AG04450 (cell line): ENCODE measurements around the gene RASA3. TPM values are rescaled to one million over a fixed set of nuclear protein-coding genes. Genes with fewer than 3 reads are reported as not detected.
"Not testable (repeated sequence)": the region's sequence is repeated elsewhere in the genome, so short reads cannot be mapped to it uniquely, and the experiment has no call there.

ENCODE experiments used
- CTCF ChIA-PET: fragments of 300-600, 350-600 bp; formaldehyde crosslinking; extraction: SDS; loops from one replicate; lab custom pipeline; 2022; ENCODE audit warnings: antibody characterized with exemption, inconsistent platforms; lab: Charles Lee
- POLR2A ChIA-PET: fragments of 350-600 bp; formaldehyde crosslinking; extraction: SDS; loops from one replicate; lab custom pipeline; 2021; ENCODE audit warnings: antibody characterized with exemption, inconsistent platforms; lab: Yijun Ruan, JAX
- DNase-seq: peaks from one replicate; pipeline ENCODE4 v3.0.0-alpha.2; 2011; ENCODE audit warnings: low read depth, low spot score
- H3K27ac ChIP-seq: one replicate; pipeline ENCODE4 v1.5.1; 2012; ENCODE audit warnings: low read depth, low read length, control low read depth
- H3K27me3 ChIP-seq: one replicate; pipeline ENCODE4 v1.6.0; 2012; ENCODE audit warnings: low read length; ENCODE audit not compliant: control insufficient read depth, insufficient read depth
- H3K4me3 ChIP-seq: 2 replicates; pipeline ENCODE4 v1.5.1; 2011; ENCODE audit warnings: mild to moderate bottlenecking, low read depth, low read length, control low read depth
- H3K9me3 ChIP-seq: 2 replicates; pipeline ENCODE4 v1.5.1; 2012; ENCODE audit warnings: low read length; ENCODE audit not compliant: control insufficient read depth, insufficient read depth
- polyA plus RNA-seq: library from polyadenylated mRNA; depleted of rRNA; stranded (reverse); fragments of >200 nt; gene quantifications from 2 replicates; pipeline ENCODE4 v1.2.3, GENCODE V29; 2011
- TF ChIP-seq, protein P1 (sequence below): IDR thresholded peaks from 2 replicates; pipeline ENCODE4 v1.5.1; 2011; ENCODE audit warnings: low read depth, low read length, control low read depth, inconsistent platforms

RASA3 gene
- polyA plus RNA-seq, 1 experiment: 25.2 TPM

DNA sequence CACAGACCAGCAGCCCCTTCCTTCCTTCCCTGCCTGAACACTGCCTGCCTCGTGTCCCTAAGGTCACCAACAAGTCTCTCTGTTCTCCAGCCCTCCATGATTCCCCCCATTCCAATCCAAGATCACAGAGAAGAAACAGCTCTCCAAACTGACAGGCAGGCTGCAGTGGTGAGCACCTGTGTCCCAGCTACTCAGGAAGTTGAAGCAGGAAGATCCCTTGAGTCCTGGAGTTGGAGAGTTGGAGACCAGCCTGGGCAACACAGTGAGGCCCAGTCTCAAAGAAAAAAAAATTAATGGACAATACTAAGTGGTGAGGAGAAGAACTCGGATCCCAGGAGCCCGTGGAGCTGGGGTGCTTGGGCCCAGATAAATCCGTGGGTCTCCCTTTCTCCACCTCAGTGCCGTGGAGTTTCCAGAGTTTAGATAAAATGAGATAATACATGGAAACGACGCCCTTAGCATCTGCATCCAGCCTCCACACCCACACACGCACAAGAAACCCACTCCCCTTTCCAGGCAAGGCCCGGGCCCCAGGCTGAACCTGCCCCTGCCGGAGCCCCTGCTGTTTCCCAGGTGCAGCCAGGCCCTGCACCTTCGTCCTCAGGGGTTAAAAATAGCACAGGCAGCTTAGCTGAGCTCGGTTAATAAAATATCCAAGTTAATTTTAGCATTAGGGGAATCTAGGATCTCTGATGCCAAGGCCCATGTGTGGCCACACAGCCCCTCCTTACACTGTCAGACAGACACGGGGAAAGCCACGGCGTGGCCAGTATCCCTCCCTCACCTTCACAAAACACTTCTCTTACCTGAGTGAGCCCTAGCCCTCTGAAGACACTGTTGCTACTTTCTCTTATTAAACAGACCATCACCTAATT is 4.7 kb downstream of the RASA3 start:
- Histone ChIP-seq H3K27me3 (no peaks in the 10 kb centered on the region), H3K9me3 (peaks cover 11% of the 10 kb centered on the region; the same call in 1 of the 2 replicates), H3K27ac (peak overlapping the region; percentile 96), H3K4me3 (peak overlapping the region; percentile 93)
- ChIA-PET POLR2A (interaction anchor here (0.6 to 1.2 kb wide), 2 partner anchors 16 to 233 kb away, joined by 3 to 4 read pairs; no protein-coding TSS in a partner anchor), CTCF (interaction anchor here (1.1 kb wide), 1 partner anchor 103 kb away, joined by 3 read pairs; no protein-coding TSS in a partner anchor)
- TF ChIP-seq, protein P1, sequence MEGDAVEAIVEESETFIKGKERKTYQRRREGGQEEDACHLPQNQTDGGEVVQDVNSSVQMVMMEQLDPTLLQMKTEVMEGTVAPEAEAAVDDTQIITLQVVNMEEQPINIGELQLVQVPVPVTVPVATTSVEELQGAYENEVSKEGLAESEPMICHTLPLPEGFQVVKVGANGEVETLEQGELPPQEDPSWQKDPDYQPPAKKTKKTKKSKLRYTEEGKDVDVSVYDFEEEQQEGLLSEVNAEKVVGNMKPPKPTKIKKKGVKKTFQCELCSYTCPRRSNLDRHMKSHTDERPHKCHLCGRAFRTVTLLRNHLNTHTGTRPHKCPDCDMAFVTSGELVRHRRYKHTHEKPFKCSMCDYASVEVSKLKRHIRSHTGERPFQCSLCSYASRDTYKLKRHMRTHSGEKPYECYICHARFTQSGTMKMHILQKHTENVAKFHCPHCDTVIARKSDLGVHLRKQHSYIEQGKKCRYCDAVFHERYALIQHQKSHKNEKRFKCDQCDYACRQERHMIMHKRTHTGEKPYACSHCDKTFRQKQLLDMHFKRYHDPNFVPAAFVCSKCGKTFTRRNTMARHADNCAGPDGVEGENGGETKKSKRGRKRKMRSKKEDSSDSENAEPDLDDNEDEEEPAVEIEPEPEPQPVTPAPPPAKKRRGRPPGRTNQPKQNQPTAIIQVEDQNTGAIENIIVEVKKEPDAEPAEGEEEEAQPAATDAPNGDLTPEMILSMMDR: no peak
- no peak for DNase-seq

DNA sequence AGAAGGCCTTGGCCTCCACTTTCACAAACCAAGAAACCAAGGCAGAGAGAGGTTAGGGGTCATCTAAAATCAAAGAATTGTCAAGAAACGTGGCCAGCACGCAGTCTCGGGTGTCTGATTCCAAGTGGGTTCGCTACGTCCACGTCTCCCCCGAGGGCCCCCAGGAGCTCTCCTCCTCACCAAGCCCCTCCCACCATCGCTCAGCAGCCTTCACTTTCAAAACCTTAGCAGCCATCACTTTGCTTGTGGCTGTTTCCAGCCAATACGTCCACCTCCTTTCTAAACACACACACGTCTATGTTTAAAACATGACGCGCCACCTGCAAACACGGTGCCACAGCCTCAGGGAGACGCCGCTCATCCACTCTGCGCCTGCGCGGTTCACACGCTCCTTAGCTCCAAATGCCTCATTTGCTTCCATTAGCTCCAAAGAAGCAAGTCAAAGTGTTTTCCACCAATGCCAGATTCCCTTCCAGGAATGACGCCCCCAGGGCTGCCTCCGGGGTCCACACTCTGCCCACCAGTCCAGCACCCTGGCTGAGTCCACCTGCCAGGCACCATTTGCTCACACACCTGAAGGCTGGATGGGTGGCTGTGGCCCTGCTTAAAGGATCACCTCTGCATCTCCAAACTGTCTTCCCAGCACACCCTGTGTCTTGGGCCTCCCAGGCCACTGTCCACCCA is 5.5 kb downstream of the RASA3 start:
- ChIA-PET CTCF (interaction anchor here (0.6 to 1.1 kb wide), 2 partner anchors 102 to 186 kb away, joined by 3 to 5 read pairs; no protein-coding TSS in a partner anchor), POLR2A (interaction anchor here (1.4 kb wide), 1 partner anchor 15 kb away, joined by 3 read pairs; no protein-coding TSS in a partner anchor)
- H3K27me3 ChIP-seq: no peaks in the 10 kb centered on the region
- no peak for DNase-seq
- TF ChIP-seq, protein P1: no peak
- H3K4me3 ChIP-seq: no peak overlapping the region
- H3K9me3 ChIP-seq: peaks cover 11% of the 10 kb centered on the region; the same call in 1 of the 2 replicates
- peak overlapping the region; percentile 11 for H3K27ac ChIP-seq

DNA sequence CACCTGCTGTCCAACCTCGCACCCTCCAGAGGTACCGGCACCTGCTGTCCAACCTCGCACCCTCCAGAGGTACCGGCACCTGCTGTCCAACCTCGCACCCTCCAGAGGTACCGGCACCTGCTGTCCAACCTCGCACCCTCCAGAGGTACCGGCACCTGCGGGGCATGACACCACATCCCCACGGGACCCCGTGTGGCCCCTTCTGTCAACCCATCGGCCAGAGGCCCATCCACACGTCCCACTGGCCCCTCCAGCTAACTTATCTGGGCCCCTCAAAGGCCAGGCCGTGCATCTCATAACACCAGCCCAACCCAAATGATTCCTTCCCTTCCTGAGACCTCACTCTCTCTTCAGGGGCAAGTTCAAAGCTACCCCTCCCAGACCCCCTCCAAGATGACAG is 6.3 kb downstream of the RASA3 start:
- not testable (repeated sequence) for H3K27me3 ChIP-seq, DNase-seq, H3K27ac ChIP-seq, H3K4me3 ChIP-seq
- CTCF ChIA-PET: interaction anchor here (0.6 kb wide), 1 partner anchor 187 kb away, joined by 5 read pairs; no protein-coding TSS in a partner anchor
- peaks cover 11% of the 10 kb centered on the region; the same call in 1 of the 2 replicates for H3K9me3 ChIP-seq
- POLR2A ChIA-PET: interaction anchor here (1.4 kb wide), 1 partner anchor 14 kb away, joined by 3 read pairs; no protein-coding TSS in a partner anchor

DNA sequence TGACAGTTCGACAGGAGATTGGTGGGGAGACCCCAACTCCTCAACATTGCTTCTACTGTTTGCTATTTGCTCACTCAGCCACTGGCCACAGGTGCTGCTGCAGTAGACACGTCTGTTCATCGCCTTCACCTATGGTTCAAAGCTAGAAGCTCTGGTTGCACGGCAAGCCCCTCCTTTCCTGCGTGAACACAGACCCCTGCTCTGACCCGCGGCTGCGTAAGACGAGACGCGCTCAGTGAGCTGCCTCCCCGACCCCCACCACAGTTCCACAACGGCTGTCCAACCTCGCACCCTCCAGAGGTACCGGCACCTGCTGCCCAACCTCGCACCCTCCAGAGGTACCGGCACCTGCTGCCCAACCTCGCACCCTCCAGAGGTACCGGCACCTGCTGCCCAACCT is 6.8 kb downstream of the RASA3 start:
- no peaks in the 10 kb centered on the region for H3K27me3 ChIP-seq
- TF ChIP-seq, protein P1: no peak
- H3K9me3 ChIP-seq: peaks cover 11% of the 10 kb centered on the region; the same call in 1 of the 2 replicates
- ChIA-PET CTCF (no interaction called here), POLR2A (interaction anchor here (1.4 kb wide), 1 partner anchor 14 kb away, joined by 3 read pairs; no protein-coding TSS in a partner anchor)
- DNase-seq: no peak
- H3K27ac ChIP-seq: peak overlapping the region; percentile 31
- H3K4me3 ChIP-seq: no peak overlapping the region

GRCh38 chr13:114124921-114125320 is 7.5 kb downstream of the RASA3 start:
- DNase-seq: peak; percentile 58
- CTCF ChIA-PET: no interaction called here
- Histone ChIP-seq H3K9me3 (peaks cover 11% of the 10 kb centered on the region; the same call in 1 of the 2 replicates), H3K27me3 (no peaks in the 10 kb centered on the region), H3K4me3 (no peak overlapping the region), H3K27ac (no peak overlapping the region)
- TF ChIP-seq, protein P1: no peak
- POLR2A ChIA-PET: no interaction called here
